8988T (cell line): ENCODE data around the gene PGC.

Experiments used
- DNase-seq: peaks from one replicate; pipeline ENCODE4 v3.0.0; 2011

PGC gene

DNA sequence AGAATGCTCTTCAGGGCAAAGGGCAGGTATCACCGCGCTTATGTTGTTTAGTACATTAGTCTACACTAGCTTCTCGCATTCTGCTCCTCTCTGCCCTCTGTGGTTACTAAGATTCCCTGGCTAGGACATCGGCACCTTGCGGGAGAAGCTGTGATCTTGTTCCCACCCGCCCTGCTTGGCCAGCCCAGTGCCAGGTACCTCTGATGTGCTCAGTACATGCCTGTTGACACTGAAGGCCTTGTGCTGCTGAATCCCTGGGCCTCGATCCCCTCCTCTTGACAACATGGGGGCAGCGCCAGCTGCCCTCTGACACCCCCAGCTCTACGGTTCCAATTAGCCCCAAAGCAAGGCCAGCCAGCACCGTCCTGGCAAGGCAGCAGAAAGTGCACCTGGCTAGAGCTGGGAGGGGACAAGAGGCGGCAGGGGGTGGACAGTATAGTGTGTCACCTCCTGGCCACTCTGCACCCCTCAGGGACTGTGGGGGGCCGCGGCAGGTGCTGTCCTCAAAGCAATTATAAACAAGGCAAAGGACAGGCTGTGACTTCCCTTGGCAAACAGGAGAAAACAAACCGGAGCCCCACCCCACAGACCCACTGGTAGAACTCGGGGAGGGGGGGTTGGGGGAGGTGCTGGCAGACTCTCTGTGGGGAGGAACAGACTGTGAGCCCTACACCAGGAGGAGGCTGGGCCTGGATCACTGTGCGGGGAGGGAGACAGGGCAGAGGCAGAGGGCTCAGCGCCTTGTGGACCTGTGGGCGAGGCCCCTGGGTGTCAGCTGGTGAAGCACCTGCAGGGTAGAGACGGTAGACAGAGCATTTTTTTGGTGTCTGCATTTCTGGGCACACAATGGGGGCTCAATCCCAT, 18.9 kb downstream of the PGC start:
- no peak for DNase-seq

DNA sequence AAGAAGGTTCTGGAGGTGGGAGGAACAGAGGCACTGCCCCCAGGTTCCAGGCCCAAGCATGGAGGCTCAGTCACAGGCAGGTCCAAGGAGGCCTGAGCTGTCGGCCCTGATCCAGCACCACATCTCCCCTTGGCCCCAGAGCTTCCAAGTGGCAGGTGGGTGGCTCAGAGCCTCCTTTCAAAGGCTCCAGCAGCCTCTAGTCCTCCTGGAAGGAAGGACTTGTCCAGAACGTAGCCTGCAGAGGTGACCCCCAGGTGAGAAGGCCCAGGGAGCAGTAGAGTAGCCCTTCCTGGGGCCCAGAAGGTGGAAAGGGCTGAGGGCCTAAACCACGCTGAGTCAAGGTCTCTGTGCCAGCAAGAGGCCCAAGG, 19.5 kb downstream of the PGC start:
- DNase-seq, result no peak

DNA sequence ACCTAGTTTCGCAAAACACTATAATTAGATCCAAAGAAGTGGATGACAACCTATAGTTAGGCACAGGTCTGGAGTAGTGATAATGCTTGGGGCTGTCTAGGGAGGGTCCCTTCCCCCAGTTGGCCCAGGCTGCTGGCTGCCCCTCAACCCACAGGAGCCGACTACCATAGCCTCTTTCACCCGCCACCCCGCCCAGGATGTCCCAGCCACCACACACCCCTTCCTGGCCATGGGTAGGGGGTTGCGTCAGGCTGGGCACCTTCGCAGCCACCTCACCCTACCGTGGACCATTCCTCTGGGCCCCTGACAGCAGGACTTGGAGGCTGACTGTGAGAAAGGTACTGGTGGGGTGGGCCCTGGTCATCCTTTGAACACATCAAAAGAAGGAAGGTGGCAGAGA, 20.3 kb downstream of the PGC start:
- no peak for DNase-seq

DNA sequence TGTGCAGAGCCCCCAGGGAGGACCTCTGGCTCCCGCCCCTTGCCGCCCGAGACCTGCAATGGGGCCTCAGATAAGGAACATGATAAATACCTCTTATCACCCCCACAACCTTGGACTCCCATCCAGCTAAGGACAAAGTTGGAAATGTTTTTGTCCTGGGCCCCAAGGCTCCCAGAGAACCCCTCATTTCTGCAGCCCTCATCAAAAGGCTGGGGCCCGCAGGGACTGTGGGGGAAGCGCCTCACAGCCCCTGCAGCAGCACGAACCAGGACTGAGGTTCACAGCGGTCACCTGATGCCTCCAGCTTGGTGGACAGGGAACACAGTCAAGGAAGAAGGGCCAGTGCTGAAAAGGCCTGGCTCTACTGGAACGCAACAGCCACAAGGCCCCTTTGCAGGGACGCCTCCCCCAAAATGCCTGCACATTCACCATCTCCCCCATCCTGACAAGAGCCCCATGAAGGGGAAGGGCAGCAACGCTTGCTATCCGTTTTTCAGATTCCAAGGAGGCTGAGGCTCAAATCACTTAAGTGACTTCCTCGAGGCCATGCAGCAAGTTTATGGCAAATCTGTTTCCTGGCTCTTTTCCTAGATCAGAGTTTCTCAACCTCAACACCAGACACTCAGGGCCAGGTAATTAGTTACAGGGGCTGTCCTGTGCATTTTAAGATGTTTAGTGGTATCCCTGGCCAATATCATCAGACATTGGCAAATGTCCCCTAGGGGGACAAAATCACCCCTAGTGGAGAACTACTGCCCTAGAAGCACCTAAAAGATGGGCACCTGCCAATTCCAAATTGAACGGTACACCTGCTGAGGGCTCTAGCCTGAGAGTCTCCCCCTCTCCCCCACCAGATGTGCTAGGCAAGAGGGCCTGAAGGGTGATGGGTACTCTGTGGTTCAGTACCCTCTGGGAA, 22.4 kb downstream of the PGC start:
- DNase-seq, result no peak

DNA sequence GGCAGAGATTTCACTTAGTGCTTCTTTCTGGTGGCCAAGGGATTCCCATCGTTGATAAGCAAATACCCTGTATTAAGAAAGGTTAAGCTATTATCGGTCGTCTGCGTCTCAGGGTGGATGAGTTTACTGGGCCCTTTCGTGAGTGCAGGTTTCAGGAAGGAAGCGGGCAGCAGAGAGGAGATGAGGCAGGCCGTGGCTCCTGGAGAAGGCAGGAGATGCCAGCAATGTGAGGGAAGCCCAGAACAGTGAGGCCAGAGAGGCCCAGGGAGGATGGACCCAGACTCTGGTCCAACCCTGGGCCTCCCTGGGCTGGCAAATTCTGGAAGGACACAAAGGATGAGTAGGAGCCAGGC, 23.0 kb downstream of the PGC start:
- no peak for DNase-seq

DNA sequence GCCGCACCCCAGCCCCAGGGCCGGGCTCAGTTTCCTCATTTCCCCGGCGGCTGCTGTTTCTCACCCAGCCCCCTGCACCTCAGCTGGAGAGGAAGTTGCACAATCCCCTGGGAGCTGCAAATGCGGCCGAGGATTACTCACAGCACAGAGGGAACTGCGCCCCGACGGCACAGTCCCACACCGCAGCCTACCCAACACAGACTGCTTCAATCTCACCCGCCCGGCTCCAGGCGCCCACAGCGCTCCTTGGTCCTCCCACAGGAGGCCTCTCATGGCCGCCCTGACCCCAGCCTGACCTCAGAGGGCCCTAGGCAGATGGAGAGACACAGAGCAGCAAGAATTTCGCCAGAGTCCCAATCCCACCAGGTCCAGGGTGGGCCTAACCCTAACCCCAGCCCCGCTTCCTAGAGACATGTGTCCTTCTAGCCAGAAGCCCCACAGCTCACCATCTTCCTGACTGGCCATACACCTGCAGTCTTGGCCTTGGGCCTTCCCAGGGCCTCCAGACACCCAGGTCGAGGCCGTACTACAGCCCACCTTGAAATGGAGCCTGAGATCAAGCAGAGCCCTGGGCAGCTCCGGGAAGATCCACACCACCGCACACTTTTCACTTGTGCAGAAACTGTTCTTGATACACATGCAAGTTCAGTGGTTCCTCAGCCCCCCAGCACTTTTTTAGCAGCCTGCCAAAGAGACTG, 23.5 kb downstream of the PGC start:
- peak; percentile 89 for DNase-seq

DNA sequence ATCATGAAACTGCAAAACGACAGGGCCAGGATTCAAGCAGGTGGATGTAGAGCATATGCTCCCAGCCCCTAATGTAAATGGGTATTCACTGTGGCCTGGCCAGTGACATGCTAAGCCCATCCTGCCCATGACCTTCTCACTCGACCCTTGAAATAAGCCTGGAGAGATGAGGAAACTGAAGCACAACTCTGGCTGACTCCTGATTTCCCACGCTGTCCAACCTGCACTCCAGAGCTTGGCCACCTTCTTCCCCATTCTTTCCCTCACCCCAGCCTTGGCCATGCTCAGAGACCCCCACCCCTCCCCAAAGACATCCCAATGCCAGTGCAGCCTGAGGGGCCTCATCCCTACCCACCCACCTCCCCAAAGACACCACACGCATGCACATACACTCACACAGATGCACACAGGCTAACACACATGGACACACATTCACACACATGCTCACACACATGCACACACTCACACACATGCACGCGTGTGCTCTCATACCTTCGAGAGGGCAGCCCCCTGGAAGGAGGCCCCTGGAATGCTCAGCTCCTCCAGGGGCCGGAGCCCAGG, 24.1 kb downstream of the PGC start:
- DNase-seq, result no peak

DNA sequence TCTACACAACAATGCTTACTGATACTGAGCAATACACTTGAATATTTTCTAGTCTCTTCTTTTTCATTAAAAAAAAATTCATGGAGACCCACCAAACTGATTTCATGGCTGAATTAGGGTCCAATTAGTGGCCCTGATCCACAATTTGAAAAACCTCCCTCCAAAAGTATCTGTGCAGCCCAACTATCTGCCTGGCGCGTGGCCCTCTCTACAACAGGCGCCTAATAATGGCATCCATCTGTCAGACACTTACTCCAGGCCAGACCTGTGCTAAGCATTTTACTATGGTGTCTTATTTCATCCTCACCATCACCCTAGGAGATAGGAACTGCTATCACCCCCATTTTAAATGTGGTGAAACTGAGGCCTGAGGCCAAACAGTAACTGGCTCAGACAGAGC, 25.8 kb downstream of the PGC start:
- no peak for DNase-seq

DNA sequence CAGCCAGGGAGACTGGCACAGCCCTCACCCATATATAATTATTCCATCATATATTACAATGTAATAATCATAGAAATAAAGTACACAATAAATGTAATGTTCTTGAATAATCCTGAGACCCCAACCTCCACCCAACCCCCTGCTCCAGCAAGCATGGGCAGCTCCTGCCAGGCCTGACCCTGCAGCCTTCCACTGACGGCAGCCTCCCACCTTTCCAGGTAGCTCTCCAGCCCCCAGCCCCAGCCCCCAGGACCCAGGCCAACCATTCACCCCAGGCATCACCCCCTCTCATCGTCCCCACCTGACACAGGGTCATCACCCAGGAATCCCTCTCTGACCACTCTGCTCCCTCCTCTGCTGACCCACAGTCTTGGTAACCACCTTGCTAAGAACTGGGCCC, 26.4 kb downstream of the PGC start:
- DNase-seq, result no peak

DNA sequence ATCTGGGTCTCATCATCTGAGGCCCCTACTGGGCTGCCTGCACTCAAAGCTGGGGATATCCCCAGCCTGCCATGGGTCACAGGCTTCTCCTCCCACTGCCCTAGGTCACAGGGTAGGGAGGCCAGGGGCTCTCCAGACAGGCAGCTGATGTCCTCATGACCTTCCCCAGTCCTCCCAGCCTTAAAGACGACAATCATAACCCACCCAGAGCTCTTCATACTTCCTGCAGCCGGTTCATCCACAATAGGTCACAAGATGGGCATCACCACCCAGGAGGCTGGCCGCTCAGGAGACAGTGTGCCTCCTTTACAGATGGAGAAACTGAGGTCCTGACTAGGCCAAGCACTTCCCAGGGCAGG, 27.0 kb downstream of the PGC start:
- no peak for DNase-seq

DNA sequence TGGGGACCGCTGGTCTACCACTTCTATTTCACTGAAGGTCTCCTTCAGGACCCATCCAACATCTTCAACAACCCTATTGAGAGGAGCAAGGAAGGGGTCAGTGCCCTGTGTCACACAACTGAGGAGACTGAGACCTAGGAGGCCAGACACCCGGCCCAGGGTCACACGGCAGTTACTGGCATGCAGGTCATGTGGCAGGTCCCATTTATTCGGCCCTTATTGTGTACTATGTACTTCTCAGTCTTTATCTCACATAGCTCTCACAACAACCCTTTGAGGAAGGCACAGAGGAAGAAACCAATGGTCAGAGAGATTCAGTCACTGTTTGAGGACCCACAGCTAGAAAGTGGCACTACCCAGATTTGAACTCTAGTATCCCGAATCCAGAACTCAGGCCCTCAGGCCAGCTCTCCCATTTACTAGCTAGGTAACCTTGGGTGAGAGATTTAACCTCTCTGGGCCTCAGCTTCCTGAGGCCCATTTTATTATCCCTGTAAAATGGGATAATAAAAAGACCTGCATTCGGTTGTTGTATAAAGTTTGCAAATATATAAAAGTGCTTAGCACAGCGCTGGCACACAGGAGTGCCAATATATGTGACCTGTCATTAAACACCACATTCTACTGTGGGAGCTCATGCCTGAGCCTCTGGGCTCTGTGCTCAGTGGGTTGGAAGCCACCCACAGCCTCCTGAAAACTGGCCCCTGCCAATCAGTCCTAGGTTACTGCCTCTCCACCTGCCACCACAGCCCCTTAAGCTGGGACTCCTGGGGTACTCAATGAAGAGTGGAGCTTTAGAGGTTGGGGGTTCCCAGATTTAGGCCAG, 27.5 kb downstream of the PGC start:
- no peak for DNase-seq

DNA sequence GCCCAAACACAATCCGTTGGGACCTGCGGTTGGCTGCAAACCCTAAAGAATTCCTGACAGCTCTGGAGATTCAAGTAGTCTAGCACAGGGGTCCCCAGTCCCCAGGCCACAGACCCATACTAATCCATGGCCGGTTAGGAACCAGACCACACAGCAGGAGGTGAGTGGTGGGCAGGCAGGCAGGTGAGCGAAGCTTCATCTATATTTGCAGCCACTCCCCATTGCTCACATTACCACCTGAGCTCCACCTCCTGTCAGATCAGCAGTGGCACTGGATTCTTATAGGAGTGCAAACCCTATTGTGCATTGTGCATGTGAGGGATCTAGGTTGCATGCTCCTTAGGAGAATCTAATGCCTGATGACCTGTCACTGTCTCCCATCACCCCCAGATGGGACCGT, 28.4 kb downstream of the PGC start:
- no peak for DNase-seq

DNA sequence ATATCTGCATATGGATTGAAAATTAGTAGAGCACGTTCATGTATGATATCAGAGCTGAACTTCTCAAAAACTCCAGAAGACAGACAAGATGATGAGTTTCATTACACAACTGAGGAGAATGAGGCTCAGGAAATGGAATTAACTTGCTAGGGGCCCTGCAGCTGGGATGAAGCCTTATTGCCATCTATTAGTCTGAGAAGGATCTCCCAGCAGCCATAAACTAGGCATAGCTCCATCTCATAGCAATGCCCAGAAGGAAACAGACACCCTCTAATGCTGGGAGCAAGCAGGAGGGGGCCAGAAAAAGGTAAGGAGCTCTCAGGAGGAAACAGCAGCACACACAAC, 29.8 kb downstream of the PGC start:
- DNase-seq, result no peak

DNA sequence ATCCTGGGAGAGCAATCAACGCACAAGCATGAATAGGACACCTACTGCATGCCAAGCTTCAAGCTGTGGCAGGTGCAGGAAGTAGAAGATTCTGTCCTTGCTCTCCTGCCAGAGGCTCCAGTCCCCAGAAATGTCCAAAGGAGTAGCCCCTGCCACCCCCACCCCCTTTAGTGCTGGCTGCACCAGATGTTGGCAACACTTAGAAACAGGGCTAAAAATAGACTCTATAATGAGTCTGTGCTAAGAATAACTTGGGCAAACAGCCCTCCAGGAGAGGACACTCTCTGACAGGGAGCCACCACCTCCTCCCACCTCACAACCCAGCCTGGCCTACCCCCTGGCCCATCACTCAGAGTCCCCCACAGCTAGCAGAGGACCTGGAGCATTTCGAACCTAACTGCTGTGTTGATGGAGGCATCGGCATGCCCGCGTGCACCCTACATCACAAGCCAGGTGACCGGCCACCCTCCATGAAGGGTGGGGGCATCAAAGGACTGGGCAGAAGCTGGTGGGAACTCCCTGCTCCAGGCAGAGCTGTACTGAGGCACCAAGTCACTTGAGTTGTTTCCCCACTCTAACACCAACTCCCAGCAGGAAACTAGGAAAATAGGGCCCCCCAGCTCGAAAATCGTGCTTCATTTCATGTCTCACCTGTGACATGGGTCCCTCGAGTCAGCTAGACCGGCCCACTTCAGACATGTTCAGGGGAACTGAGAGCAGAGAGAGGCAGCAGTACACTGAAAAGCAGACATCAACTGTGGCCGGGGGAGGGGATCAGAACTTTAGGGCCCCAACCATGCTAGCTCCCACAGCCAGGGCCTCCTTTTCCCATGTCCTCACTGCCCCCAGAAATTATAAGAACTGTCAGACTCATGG, 30.4 kb downstream of the PGC start:
- no peak for DNase-seq

DNA sequence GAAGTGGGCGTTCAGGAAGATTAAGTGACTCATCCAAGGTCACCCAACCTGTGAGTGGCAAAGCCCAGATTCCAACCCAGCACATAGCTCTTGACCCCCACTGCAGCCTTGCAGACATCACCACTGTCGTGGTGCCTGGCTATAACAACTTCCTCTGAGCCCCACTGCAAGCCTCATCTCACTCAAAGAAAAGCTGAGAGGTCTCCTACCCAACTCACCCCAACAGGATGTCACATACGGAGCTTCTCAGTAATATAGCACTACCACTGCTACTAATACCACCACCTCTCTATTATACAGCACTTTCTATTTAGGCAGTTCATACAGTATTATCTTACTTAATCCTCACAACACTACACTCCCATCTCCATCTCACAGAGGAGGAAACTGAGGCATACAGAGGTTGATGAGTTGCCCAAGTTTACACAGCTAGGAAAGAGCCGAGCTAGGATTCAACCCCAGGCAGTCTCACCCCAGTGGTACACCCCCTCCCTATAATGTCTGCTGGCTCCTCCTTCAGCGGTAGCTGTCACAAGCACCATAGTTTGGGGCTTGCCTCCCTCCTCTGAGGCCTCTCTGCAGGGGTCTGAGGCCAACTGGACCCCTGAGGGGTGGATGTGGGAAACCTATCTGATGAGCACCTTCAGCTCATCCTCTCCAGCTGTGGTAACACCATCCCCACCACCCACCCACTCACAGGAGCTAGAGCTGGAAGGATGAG, 31.2 kb downstream of the PGC start:
- no peak for DNase-seq

DNA sequence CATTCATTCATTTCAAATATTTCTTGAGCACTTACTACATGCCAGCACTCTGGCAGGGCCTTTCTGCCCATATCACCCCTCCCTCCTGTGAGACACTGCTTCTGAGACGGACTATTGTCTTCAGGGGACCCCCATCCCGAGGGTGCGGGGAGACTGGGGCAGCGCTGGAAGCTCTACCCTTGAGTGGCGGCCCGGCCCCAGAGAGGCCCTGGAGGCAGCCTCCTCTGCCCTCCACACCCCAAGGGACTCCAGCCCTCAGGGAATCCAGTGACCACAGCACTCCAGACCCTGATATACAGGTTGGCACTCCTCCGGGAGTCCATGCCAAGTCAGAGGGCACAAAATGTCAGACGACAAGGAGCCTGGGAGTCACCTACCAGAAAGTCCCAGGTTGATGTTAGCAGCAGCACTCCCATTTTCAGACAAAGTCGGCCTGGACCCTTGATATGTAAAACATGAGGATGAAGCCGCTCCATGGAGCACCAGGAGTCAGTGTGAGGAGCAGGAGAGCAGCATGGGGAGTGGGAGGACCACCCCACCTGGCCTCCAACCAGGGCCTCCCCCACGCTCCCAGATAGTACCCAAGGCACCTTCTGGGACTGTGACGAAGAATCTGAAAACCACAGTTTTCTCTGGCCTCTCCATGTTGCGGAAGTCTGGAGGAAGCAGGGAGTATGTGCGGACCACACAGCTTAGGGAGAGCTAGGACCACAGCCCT, 32.5 kb downstream of the PGC start:
- no peak for DNase-seq

DNA sequence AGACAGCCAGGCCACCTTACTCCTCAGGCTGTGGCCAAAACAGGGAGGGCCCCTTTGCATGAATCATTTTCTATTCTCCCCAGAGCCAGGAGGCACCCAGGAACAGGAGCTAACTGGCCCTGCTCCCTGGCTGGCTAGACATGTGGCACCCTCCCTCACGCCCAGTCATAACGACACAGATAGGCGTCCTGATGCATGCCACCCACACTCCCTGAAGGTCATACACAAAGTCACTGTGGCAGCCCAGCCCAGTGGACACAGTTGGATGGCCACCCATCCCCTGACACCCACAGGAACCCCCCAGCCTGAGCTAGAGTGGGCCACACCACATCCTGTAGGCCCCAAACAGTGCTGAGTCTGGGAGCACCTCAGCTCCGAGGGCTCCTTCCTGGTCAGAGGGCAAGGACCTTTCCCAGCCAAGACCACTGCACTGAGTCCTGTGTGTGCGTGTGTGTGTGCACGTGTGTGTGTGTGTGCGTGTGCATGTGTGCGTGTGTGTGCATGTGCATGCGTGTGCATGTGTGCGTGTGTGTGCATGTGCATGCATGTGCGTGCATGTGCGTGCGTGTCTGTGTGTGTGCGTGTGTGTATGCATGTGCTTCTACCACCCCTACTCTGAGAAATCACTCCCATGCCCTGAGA, 33.4 kb downstream of the PGC start:
- DNase-seq, result no peak

DNA sequence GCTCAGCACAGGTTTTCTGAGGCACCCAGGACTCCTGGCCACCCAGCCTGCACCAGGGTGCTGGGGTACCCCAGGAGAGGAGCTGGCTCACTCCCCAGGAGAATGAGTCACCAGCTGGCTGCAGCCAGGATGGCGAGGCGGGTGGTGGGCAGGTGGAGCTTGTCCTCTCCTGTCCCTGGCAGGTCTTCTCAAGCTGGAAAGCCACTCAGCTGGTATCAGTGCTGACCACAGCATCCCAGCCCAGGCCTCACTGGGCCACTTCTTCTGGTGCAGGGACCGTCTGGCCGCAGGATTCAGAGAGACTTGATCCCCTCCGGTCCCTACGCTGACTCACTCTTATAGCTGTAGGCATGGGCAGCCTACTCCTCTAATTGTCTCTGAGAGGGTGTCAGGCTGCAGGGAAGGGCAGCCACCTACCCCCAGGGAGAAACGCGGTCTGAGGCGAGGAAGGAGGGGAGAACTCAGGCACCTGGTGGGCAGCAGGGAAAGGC, 34.0 kb downstream of the PGC start:
- DNase-seq, result no peak

DNA sequence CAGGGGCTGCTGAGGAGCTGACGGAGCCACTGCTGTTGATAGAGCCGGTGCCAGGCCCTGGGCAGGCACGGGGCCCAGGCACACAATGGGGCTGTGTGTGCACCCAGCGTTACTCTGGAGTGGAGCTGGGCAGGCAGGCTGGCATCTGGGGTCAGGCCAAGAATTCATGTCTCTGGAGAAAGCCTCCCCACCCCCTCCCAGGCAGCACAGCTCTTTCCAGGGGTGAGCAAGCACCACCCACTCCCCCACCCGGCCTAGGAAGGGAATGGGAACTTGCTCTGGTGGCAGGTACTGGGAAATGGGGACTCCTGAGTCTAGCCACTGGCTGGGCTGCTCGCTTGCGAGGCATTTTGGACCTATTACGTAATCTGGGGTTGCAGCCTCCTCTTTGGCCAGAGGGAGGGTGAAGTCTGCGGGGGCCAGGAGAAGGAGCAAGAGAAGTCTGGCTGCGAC, 34.5 kb downstream of the PGC start:
- DNase-seq, result peak; percentile 59
